Tibial artery (tissue), 4 donors: ENCODE measurements around the gene ANO6.

Source experiments
- DNase-seq, 2 donors: peaks; one replicate each; pipeline ENCODE4 v3.0.0-alpha.2; 2019
- H3K27ac ChIP-seq, 2 donors: fragments of 200-600 bp; sonication (generic) in 1 of 2; 1 replicate in 1 of 2; 2 replicates in 1 of 2; pipeline ENCODE4 v1.5.1; 2018 to 2019; ENCODE audit warnings: mild to moderate bottlenecking in 1 of 2
- H3K27me3 ChIP-seq, 2 donors: fragments of 200-600 bp; sonication (generic) in 1 of 2; one replicate each; pipeline versions ENCODE4 v1.5.1 to v1.6.0; 2016 to 2019
- H3K36me3 ChIP-seq, 3 donors: fragments of 200-600 bp; sonication (generic) in 2 of 3; one replicate each; pipeline ENCODE4 v1.5.1; 2016 to 2019; ENCODE audit warnings: mild to moderate bottlenecking in 2 of 3
- H3K4me1 ChIP-seq, 4 donors: fragments of 200-600 bp; sonication (generic) in 2 of 4; 1 replicate in 3 of 4; 2 replicates in 1 of 4; pipeline ENCODE4 v1.5.1; 2016 to 2019
- H3K4me3 ChIP-seq, 2 donors: fragments of 200-600 bp; sonication (generic) in 1 of 2; 1 replicate in 1 of 2; 2 replicates in 1 of 2; pipeline ENCODE4 v1.5.1; 2018 to 2019; ENCODE audit warnings: mild to moderate bottlenecking in 2 of 2
- H3K9me3 ChIP-seq, 3 donors: fragments of 200-600 bp; sonication (generic) in 1 of 3; one replicate each; pipeline ENCODE4 v1.5.1; 2016 to 2019
- intact Hi-C: fragments of 100-400 bp; cut with DNase I; formaldehyde crosslinking; loops from one replicate; pipeline ENCODE4 v1.15.0; 2023; ENCODE audit warnings: low total_unique reads
- TF ChIP-seq, protein P1 (sequence below), 2 experiments: fragments of 200-600 bp in 1 of 2; fragments of 450-650 bp in 1 of 2; IDR thresholded peaks; one replicate each; pipeline ENCODE4 v1.5.1; 2017 to 2019; ENCODE audit warnings: antibody characterized with exemption in 2 of 2, mild to moderate bottlenecking in 1 of 2, moderate library complexity in 1 of 2

The ANO6 gene

GRCh38 chr12:45219621-45220020 lies 3.7 kb downstream of the ANO6 start:
- TF ChIP-seq, protein P1, sequence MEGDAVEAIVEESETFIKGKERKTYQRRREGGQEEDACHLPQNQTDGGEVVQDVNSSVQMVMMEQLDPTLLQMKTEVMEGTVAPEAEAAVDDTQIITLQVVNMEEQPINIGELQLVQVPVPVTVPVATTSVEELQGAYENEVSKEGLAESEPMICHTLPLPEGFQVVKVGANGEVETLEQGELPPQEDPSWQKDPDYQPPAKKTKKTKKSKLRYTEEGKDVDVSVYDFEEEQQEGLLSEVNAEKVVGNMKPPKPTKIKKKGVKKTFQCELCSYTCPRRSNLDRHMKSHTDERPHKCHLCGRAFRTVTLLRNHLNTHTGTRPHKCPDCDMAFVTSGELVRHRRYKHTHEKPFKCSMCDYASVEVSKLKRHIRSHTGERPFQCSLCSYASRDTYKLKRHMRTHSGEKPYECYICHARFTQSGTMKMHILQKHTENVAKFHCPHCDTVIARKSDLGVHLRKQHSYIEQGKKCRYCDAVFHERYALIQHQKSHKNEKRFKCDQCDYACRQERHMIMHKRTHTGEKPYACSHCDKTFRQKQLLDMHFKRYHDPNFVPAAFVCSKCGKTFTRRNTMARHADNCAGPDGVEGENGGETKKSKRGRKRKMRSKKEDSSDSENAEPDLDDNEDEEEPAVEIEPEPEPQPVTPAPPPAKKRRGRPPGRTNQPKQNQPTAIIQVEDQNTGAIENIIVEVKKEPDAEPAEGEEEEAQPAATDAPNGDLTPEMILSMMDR (IDR thresholded peaks at IDR 0.05), result no peak
- H3K27ac ChIP-seq, result peak overlapping the region; percentile 3 to 97
- no peaks in the 10 kb centered on the region for H3K36me3 ChIP-seq
- peak overlapping the region in 1 of 2 donors; percentile 91 for H3K4me3 ChIP-seq
- H3K9me3 ChIP-seq, result no peaks in the 10 kb centered on the region
- DNase-seq, result no peak
- peaks cover 0 to 63% (median 29%) of the 10 kb centered on the region in 4 donors for H3K4me1 ChIP-seq
- no peaks in the 10 kb centered on the region for H3K27me3 ChIP-seq
- intact Hi-C loops, result loop anchor here (10.0 kb wide), 2 partner anchors 55 to 165 kb away; no protein-coding TSS in a partner anchor

GRCh38 chr12:45220363-45220931 lies 4.6 kb downstream of the ANO6 start:
- Histone ChIP-seq H3K4me1 (peaks cover 0 to 70% (median 30%) of the 10 kb centered on the region in 4 donors), H3K4me3 (no peak overlapping the region)
- intact Hi-C loops, result loop anchor here (10.0 kb wide), 1 partner anchor 54 kb away; no protein-coding TSS in a partner anchor

GRCh38 chr12:45220969-45221368 lies 5.1 kb downstream of the ANO6 start:
- H3K27ac ChIP-seq, result peak overlapping the region in 1 of 2 donors; percentile 3
- no peak for DNase-seq

More at GRCh38 chr12:45220363-45220931, 4.6 kb downstream of the ANO6 start:
- no peaks in the 10 kb centered on the region for H3K27me3 ChIP-seq
- peak overlapping the region in 1 of 2 donors; percentile 3 for H3K27ac ChIP-seq
- no peaks in the 10 kb centered on the region for H3K36me3 ChIP-seq
- DNase-seq, result no peak
- TF ChIP-seq, protein P1 (IDR thresholded peaks at IDR 0.05), result no peak
- no peaks in the 10 kb centered on the region for H3K9me3 ChIP-seq

GRCh38 chr12:45223868-45224267 lies 8.0 kb downstream of the ANO6 start:
- TF ChIP-seq, protein P1 (IDR thresholded peaks at IDR 0.05), result no peak

More at GRCh38 chr12:45220969-45221368, 5.1 kb downstream of the ANO6 start:
- TF ChIP-seq, protein P1 (IDR thresholded peaks at IDR 0.05), result no peak
- Histone ChIP-seq H3K4me1 (peaks cover 0 to 76% (median 30%) of the 10 kb centered on the region in 4 donors), H3K27me3 (no peaks in the 10 kb centered on the region), H3K9me3 (no peaks in the 10 kb centered on the region), H3K36me3 (no peaks in the 10 kb centered on the region), H3K4me3 (no peak overlapping the region)
- intact Hi-C loops, result loop anchor here (10.0 kb wide), 1 partner anchor 54 kb away; no protein-coding TSS in a partner anchor

GRCh38 chr12:45224311-45224710 lies 8.4 kb downstream of the ANO6 start:
- Histone ChIP-seq H3K36me3 (no peaks in the 10 kb centered on the region), H3K4me3 (no peak overlapping the region), H3K27me3 (no peaks in the 10 kb centered on the region), H3K4me1 (peaks cover 0 to 75% (median 25%) of the 10 kb centered on the region in 4 donors), H3K9me3 (no peaks in the 10 kb centered on the region), H3K27ac (peak overlapping the region in 1 of 2 donors; percentile 38)
- TF ChIP-seq, protein P1 (IDR thresholded peaks at IDR 0.05), result no peak
- no peak for DNase-seq
- intact Hi-C loops, result loop anchor here (10.0 kb wide), 1 partner anchor 50 kb away; no protein-coding TSS in a partner anchor

More at GRCh38 chr12:45223868-45224267, 8.0 kb downstream of the ANO6 start:
- peak overlapping the region in 1 of 2 donors; percentile 38 for H3K27ac ChIP-seq
- no peak for DNase-seq
- H3K9me3 ChIP-seq, result no peaks in the 10 kb centered on the region
- H3K27me3 ChIP-seq, result no peaks in the 10 kb centered on the region
- H3K4me3 ChIP-seq, result no peak overlapping the region
- H3K36me3 ChIP-seq, result no peaks in the 10 kb centered on the region
- peaks cover 0 to 80% (median 27%) of the 10 kb centered on the region in 4 donors for H3K4me1 ChIP-seq
- intact Hi-C loops, result loop anchor here (10.0 kb wide), 1 partner anchor 51 kb away; no protein-coding TSS in a partner anchor
